H1 (cell line): ENCODE data around the gene PRKN. TPM values are rescaled to one million over a fixed set of nuclear protein-coding genes. Genes with fewer than 3 reads are reported as not detected.

Experiments
- CTCF ChIA-PET: fragments of 300-600 bp; sonication (Branson Sonifier 250); formaldehyde crosslinking; loops from one replicate; lab custom pipeline; 2021; ENCODE audit not compliant: partially characterized antibody; lab: Charles Lee
- POLR2A ChIA-PET: fragments of 300-600 bp; sonication (Branson Sonifier 250); formaldehyde crosslinking; loops from one replicate; lab custom pipeline; 2021; ENCODE audit warnings: inconsistent platforms; ENCODE audit not compliant: partially characterized antibody; lab: Charles Lee
- DNase-seq, 2 experiments: peaks; one replicate each; pipeline versions ENCODE4 v3.0.0 to v3.0.0-alpha.2; 2010 to 2022; ENCODE audit warnings: low spot score in 2 of 2, low read depth in 1 of 2, mixed read lengths in 1 of 2
- FAIRE-seq: peaks from 2 replicates; lab custom pipeline; 2011; peaks lifted over from hg19 to GRCh38; lab: Jason Lieb, UNC
- H2AFZ ChIP-seq: 2 replicates; pipeline ENCODE4 v1.8.1; 2012; ENCODE audit warnings: low read length, inconsistent platforms
- H2AK5ac ChIP-seq: 2 replicates; pipeline ENCODE4 v1.6.1; 2013; ENCODE audit warnings: low read depth, low read length
- H2BK120ac ChIP-seq: replicated peaks from 2 replicates; pipeline ENCODE3; 2013; ENCODE audit warnings: low read depth, low read length, inconsistent platforms
- H2BK12ac ChIP-seq: 2 replicates; pipeline ENCODE4 v1.6.1; 2013; ENCODE audit warnings: low read depth, low read length
- H2BK15ac ChIP-seq: 2 replicates; pipeline ENCODE4 v1.6.1; 2013; ENCODE audit warnings: low read length
- H2BK20ac ChIP-seq: 2 replicates; pipeline ENCODE4 v1.6.1; 2013; ENCODE audit warnings: low read length
- H2BK5ac ChIP-seq: 2 replicates; pipeline ENCODE4 v1.6.1; 2013; ENCODE audit warnings: low read depth, low read length
- H3K14ac ChIP-seq: 2 replicates; pipeline ENCODE4 v1.6.1; 2013; ENCODE audit warnings: inconsistent platforms; ENCODE audit not compliant: insufficient read length
- H3K18ac ChIP-seq: 2 replicates; pipeline ENCODE4 v1.6.1; 2013; ENCODE audit warnings: low read length; ENCODE audit errors: extremely low read depth
- H3K23ac ChIP-seq: 2 replicates; pipeline ENCODE4 v1.6.1; 2013; ENCODE audit warnings: inconsistent platforms; ENCODE audit not compliant: insufficient read length
- H3K23me2 ChIP-seq: 2 replicates; pipeline ENCODE4 v1.6.1; 2013; ENCODE audit warnings: low read depth, low read length
- H3K27ac ChIP-seq: 2 replicates; pipeline ENCODE4 v1.6.1; 2011; ENCODE audit warnings: low read depth, low read length, inconsistent platforms
- H3K27me3 ChIP-seq, 4 experiments: replicated peaks in 1 of 4; 1 replicate in 1 of 4; 2 replicates in 3 of 4; pipeline versions ENCODE4 v1.6.1 to v1.8.1; 2011 to 2013; ENCODE audit warnings: low read length in 3 of 4, mild to moderate bottlenecking in 3 of 4, inconsistent platforms in 2 of 4, mixed read lengths in 2 of 4, moderate library complexity in 1 of 4; ENCODE audit not compliant: control insufficient read depth in 3 of 4, insufficient read depth in 3 of 4; ENCODE audit errors: extremely low read depth in 1 of 4
- H3K36me3 ChIP-seq, 4 experiments: 2 replicates each; pipeline versions ENCODE4 v1.6.1 to v1.8.1; 2011 to 2013; ENCODE audit warnings: mild to moderate bottlenecking in 4 of 4, low read length in 3 of 4, moderate library complexity in 2 of 4, control low read depth in 1 of 4, inconsistent platforms in 1 of 4; ENCODE audit not compliant: insufficient read depth in 4 of 4, control insufficient read depth in 2 of 4
- H3K4ac ChIP-seq: replicated peaks from 2 replicates; pipeline ENCODE3; 2013; ENCODE audit warnings: low read length, low read depth, mixed read lengths, inconsistent platforms; ENCODE audit not compliant: insufficient read length
- H3K4me1 ChIP-seq, 4 experiments: replicated peaks in 1 of 4; 1 replicate in 1 of 4; 2 replicates in 3 of 4; pipeline versions ENCODE4 v1.6.1 to v1.8.1; 2011 to 2013; ENCODE audit warnings: low read length in 3 of 4, inconsistent platforms in 2 of 4, mixed read lengths in 1 of 4; ENCODE audit not compliant: insufficient read depth in 4 of 4, control insufficient read depth in 3 of 4
- H3K4me2 ChIP-seq, 2 experiments: 2 replicates each; pipeline versions ENCODE4 v1.6.1 to v1.8.1; 2011 to 2013; ENCODE audit warnings: low read depth in 2 of 2, low read length in 2 of 2, control low read depth in 1 of 2, inconsistent platforms in 1 of 2, mild to moderate bottlenecking in 1 of 2; ENCODE audit not compliant: insufficient read depth in 1 of 2
- H3K4me3 ChIP-seq, 4 experiments: fragments of 200-600, 300-600 bp in 1 of 4; sonication (generic), shearing (Covaris generic), sonication (Bioruptor Twin) in 1 of 4; 2 replicates each; pipeline versions ENCODE4 v1.5.1 to v1.8.1; 2011 to 2016; ENCODE audit warnings: low read length in 4 of 4, low read depth in 3 of 4, control low read depth in 2 of 4, inconsistent platforms in 2 of 4, mild to moderate bottlenecking in 2 of 4, mixed read lengths in 1 of 4, moderate library complexity in 1 of 4; ENCODE audit not compliant: insufficient read depth in 2 of 4; ENCODE audit errors: extremely low read depth in 1 of 4
- H3K56ac ChIP-seq: replicated peaks from 2 replicates; pipeline ENCODE3; 2013; ENCODE audit warnings: low read depth, mild to moderate bottlenecking, mixed read lengths, low read length, inconsistent platforms; ENCODE audit not compliant: insufficient read length
- H3K79me1 ChIP-seq: 2 replicates; pipeline ENCODE4 v1.6.1; 2013; ENCODE audit warnings: low read depth, low read length, control low read depth
- H3K79me2 ChIP-seq, 2 experiments: 2 replicates each; pipeline versions ENCODE4 v1.6.1 to v1.8.1; 2012 to 2013; ENCODE audit warnings: low read length in 2 of 2, mild to moderate bottlenecking in 2 of 2, inconsistent platforms in 1 of 2; ENCODE audit not compliant: insufficient read depth in 2 of 2, control insufficient read depth in 1 of 2
- H3K9ac ChIP-seq, 4 experiments: replicated peaks in 1 of 4; 1 replicate in 1 of 4; 2 replicates in 3 of 4; pipeline versions ENCODE4 v1.6.1 to v1.8.1; 2011 to 2013; ENCODE audit warnings: low read depth in 3 of 4, low read length in 3 of 4, control low read depth in 2 of 4, mild to moderate bottlenecking in 2 of 4, moderate library complexity in 2 of 4, inconsistent platforms in 1 of 4; ENCODE audit errors: extremely low read depth in 1 of 4
- H3K9me3 ChIP-seq, 2 experiments: 2 replicates each; pipeline versions ENCODE4 v1.6.1 to v1.8.1; 2012 to 2013; ENCODE audit warnings: mild to moderate bottlenecking in 2 of 2, moderate library complexity in 2 of 2, control low read depth in 1 of 2, inconsistent platforms in 1 of 2, low read depth in 1 of 2, low read length in 1 of 2, mixed read lengths in 1 of 2; ENCODE audit not compliant: insufficient read depth in 2 of 2
- H4K20me1 ChIP-seq, 2 experiments: replicated peaks in 1 of 2; 2 replicates each; pipeline versions ENCODE3 to v1.8.1; 2011 to 2013; ENCODE audit warnings: inconsistent platforms in 2 of 2, low read length in 2 of 2, mild to moderate bottlenecking in 1 of 2; ENCODE audit not compliant: insufficient read depth in 2 of 2, control insufficient read depth in 1 of 2
- H4K5ac ChIP-seq: 2 replicates; pipeline ENCODE4 v1.6.1; 2013; ENCODE audit warnings: low read length, low read depth, mixed read lengths, inconsistent platforms; ENCODE audit not compliant: insufficient read length
- H4K8ac ChIP-seq: 2 replicates; pipeline ENCODE4 v1.8.0; 2013; ENCODE audit warnings: mild to moderate bottlenecking, moderate library complexity, low read length, inconsistent platforms; ENCODE audit not compliant: insufficient read depth; ENCODE audit errors: extremely low read depth
- H4K91ac ChIP-seq: replicated peaks from 2 replicates; pipeline ENCODE3; 2013; ENCODE audit warnings: low read length, mixed read lengths, inconsistent platforms; ENCODE audit not compliant: insufficient read length
- CREB1 ChIP-seq: IDR thresholded peaks from 2 replicates; pipeline ENCODE4 v1.6.1; 2012; ENCODE audit warnings: inconsistent platforms
- EGR1 ChIP-seq: IDR thresholded peaks from 2 replicates; pipeline ENCODE4 v1.6.1; 2011; ENCODE audit warnings: low read depth, low read length, borderline replicate concordance
- GTF2F1 ChIP-seq: IDR thresholded peaks from 2 replicates; pipeline ENCODE4 v1.6.1; 2012; ENCODE audit warnings: low read depth, low read length, improper control_type of control experiment, borderline replicate concordance
- HDAC2 ChIP-seq, 2 experiments: fragments of 300-600 bp in 1 of 2; sonication (generic) in 1 of 2; IDR thresholded peaks; 2 replicates each; pipeline ENCODE4 v1.6.1; 2011 to 2012; ENCODE audit warnings: low read depth in 2 of 2, low read length in 2 of 2, mild to moderate bottlenecking in 2 of 2, moderate library complexity in 2 of 2, borderline replicate concordance in 1 of 2, inconsistent platforms in 1 of 2
- NRF1 ChIP-seq: IDR thresholded peaks from 2 replicates; pipeline ENCODE4 v1.6.1; 2011; ENCODE audit warnings: mild to moderate bottlenecking, low read depth, low read length, improper control_type of control experiment
- RAD21 ChIP-seq, 2 experiments: IDR thresholded peaks in 1 of 2; conservative IDR thresholded peaks in 1 of 2; 2 replicates each; pipeline ENCODE4 v1.6.1; 2011; ENCODE audit warnings: low read depth in 2 of 2, low read length in 2 of 2, improper control_type of control experiment in 1 of 2, inconsistent platforms in 1 of 2, mild to moderate bottlenecking in 1 of 2, moderate library complexity in 1 of 2
- RFX5 ChIP-seq: IDR thresholded peaks from 2 replicates; pipeline ENCODE4 v1.6.1; 2011; ENCODE audit warnings: low read depth, low read length, improper control_type of control experiment, borderline replicate concordance
- RNF2 ChIP-seq: fragments of 200-900, 300-1000 bp; sonication (generic); IDR thresholded peaks from 2 replicates; pipeline ENCODE4 v1.7.1; 2016; ENCODE audit warnings: borderline replicate concordance, low read depth, mild to moderate bottlenecking, antibody characterized with exemption, low read length; ENCODE audit not compliant: poor library complexity, severe bottlenecking; ENCODE audit errors: missing control alignments
- WGBS, 2 experiments: shearing (Covaris generic) in 1 of 2; methylation state at CpG; one replicate each; pipeline versions ENCODE4 v1.1.6 to v1.1.7; 2013 to 2015; ENCODE audit warnings: low lambda C conversion rate in 2 of 2, mixed read lengths in 2 of 2, inconsistent platforms in 1 of 2, low coverage in 1 of 2, missing lambda C conversion rate in 1 of 2; ENCODE audit not compliant: insufficient replicate concordance in 2 of 2, insufficient coverage in 1 of 2, insufficient read length in 1 of 2; ENCODE audit errors: extremely low coverage in 1 of 2, missing lambda C conversion rate in 1 of 2; 5-methylcytosine and 5-hydroxymethylcytosine counted together
- polyA plus RNA-seq, 7 experiments: library from polyadenylated mRNA; depleted of rRNA in 3 of 7; stranded (reverse) in 5 of 7; unstranded in 2 of 7; fragments of >200 nt in 5 of 7; fragments of 200-250 nt in 2 of 7; gene quantifications; 1 replicate in 5 of 7; 2 replicates in 1 of 7; 4 replicates in 1 of 7; pipeline versions ENCODE4 v1.2.1 to v1.2.3, GENCODE V29; 2011 to 2013; ENCODE audit warnings: missing spikeins in 2 of 7, mixed read lengths in 2 of 7
- total RNA-seq: library from RNA; stranded (reverse); fragmentation: NEBNext Ultra II Directional; extraction: Animal tissue kit (Norgen Biotek cat#: 25700); gene quantifications from 2 replicates; pipeline ENCODE4 v1.2.1, GENCODE V29; 2021

PRKN gene
- total and polyA plus RNA-seq, 2 of the 8 experiments (the other 6 are each of a cell fraction or from before 2014, with no cell fraction given) = 0.13 to 0.29 TPM

DNA sequence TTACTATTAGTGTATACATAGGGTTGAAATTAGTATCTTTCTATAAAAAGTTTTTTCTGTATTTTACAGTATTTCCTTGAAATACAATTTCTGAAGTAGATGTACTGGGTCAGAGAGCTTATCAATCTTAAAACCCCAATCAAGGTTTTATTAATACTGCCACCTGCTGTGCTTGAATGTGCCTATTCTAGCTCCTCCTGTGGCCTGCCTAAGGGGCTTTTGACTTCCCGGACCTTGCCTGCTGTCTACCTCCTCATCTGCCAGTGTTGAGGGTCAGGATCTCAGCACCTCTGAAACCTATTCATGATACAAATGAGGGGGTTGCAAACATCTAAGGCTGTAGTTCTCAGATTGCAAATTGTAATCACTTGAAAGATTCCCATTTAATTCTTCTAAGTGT is 9.4 kb upstream of the PRKN start:
- no peak overlapping the region for H2BK20ac ChIP-seq
- no peaks in the 10 kb centered on the region for H3K4me1 ChIP-seq
- H3K4me3 ChIP-seq = no peak overlapping the region
- H4K5ac ChIP-seq = no peak overlapping the region
- H3K9ac ChIP-seq = no peak overlapping the region
- H3K14ac ChIP-seq = no peak overlapping the region
- no peak overlapping the region for H2BK120ac ChIP-seq
- H3K18ac ChIP-seq = no peak overlapping the region
- H3K27me3 ChIP-seq = no peaks in the 10 kb centered on the region
- no peak overlapping the region for H2AK5ac ChIP-seq
- ChIA-PET CTCF (interaction anchor here (0.9 to 1.5 kb wide), 2 partner anchors 8 to 10 kb away, joined by 4 read pairs; no protein-coding TSS in a partner anchor), POLR2A (no interaction called here)
- no peaks in the 10 kb centered on the region for H4K20me1 ChIP-seq
- H3K56ac ChIP-seq = no peak overlapping the region
- H3K4me2 ChIP-seq = no peak overlapping the region
- TF ChIP-seq NRF1 = no peak
- TF ChIP-seq HDAC2 (IDR thresholded peaks at IDR 0.05; ENCODE audit: borderline replicate concordance in 1 of 2, low read depth in 2 of 2, low read length in 2 of 2) = no peak
- TF ChIP-seq EGR1 = no peak
- no peak for TF ChIP-seq RNF2
- TF ChIP-seq RAD21 (IDR thresholded peaks at IDR 0.05 in 1 of 2, conservative IDR thresholded peaks at IDR 0.05 in 1 of 2; ENCODE audit: low read depth in 2 of 2, low read length in 2 of 2) = no peak
- no peak for TF ChIP-seq GTF2F1
- TF ChIP-seq CREB1 = no peak
- no peak for TF ChIP-seq RFX5
- no peak overlapping the region for H3K23ac ChIP-seq
- DNase-seq = no peak
- no peak overlapping the region for H3K4ac ChIP-seq
- H4K91ac ChIP-seq = no peak overlapping the region
- H2AFZ ChIP-seq = no peak overlapping the region
- H3K23me2 ChIP-seq = no peaks in the 10 kb centered on the region
- no peaks in the 10 kb centered on the region for H3K9me3 ChIP-seq
- no peak for FAIRE-seq
- no peak overlapping the region for H2BK15ac ChIP-seq
- H3K36me3 ChIP-seq = no peaks in the 10 kb centered on the region
- H3K79me1 ChIP-seq = no peaks in the 10 kb centered on the region
- no peak overlapping the region for H3K27ac ChIP-seq
- H2BK5ac ChIP-seq = no peak overlapping the region
- no peaks in the 10 kb centered on the region for H3K79me2 ChIP-seq
- no peak overlapping the region for H2BK12ac ChIP-seq
- H4K8ac ChIP-seq = no peak overlapping the region
- 77% methylated on average over 1 of the region's 1 CpG; no CpG with 5 or more reads in 1 of the 2 experiments for WGBS, 2 experiments
